Loucy (cell line): ENCODE measurements around the gene MARS1.

ENCODE experiments used
- CTCF ChIP-seq: fragments of 200-600 bp; sonication (generic); conservative IDR thresholded peaks from 2 replicates; pipeline ENCODE4 v1.5.1; 2014; ENCODE audit warnings: mild to moderate bottlenecking, antibody characterized with exemption, low read length
- EZH2phosphoT487 ChIP-seq: fragments of 200-600 bp; IDR thresholded peaks from 2 replicates; pipeline ENCODE4 v1.6.1; 2018; ENCODE audit warnings: antibody characterized with exemption, mild to moderate bottlenecking, moderate library complexity, borderline replicate concordance

GRCh38 chr12:57528831-57529555 is 41.1 kb downstream of the MARS1 start:
- TF ChIP-seq CTCF (no peak), EZH2phosphoT487 (no peak)
